Vagina (tissue), 2 donors: ENCODE measurements around the gene ZNF831. TPM values are rescaled to one million over a fixed set of nuclear protein-coding genes. Genes with fewer than 3 reads are reported as not detected.

Source experiments
- DNase-seq, 2 donors: peaks; one replicate each; pipeline ENCODE4 v3.0.0-alpha.2; 2017; ENCODE audit errors: extremely low spot score in 2 of 2
- H3K27ac ChIP-seq: fragments of 200-600 bp; sonication (generic); one replicate; pipeline ENCODE4 v1.5.1; 2019
- H3K27me3 ChIP-seq: fragments of 200-600 bp; sonication (generic); one replicate; pipeline ENCODE4 v1.5.1; 2019
- H3K36me3 ChIP-seq, 2 donors: fragments of 200-600 bp; sonication (generic); one replicate each; pipeline ENCODE4 v1.5.1; 2017 to 2019
- H3K4me1 ChIP-seq: fragments of 200-600 bp; sonication (generic); one replicate; pipeline ENCODE4 v1.5.1; 2019
- H3K4me3 ChIP-seq, 2 donors: fragments of 200-600 bp; sonication (generic); 1 replicate in 1 of 2; 2 replicates in 1 of 2; pipeline ENCODE4 v1.5.1; 2016 to 2019
- H3K9me3 ChIP-seq: fragments of 200-600 bp; sonication (generic); one replicate; pipeline ENCODE4 v1.5.1; 2019
- POLR2A ChIP-seq, 2 donors: fragments of 450-650 bp; IDR thresholded peaks; one replicate each; pipeline ENCODE4 v1.6.1; 2017; ENCODE audit warnings: antibody characterized with exemption in 2 of 2, mild to moderate bottlenecking in 2 of 2, moderate library complexity in 2 of 2
- POLR2AphosphoS5 ChIP-seq, 2 donors: sonication (generic); formaldehyde crosslinking; IDR thresholded peaks; one replicate each; pipeline ENCODE4 v1.9.0; 2017; ENCODE audit warnings: antibody characterized with exemption in 2 of 2, mild to moderate bottlenecking in 2 of 2, low read depth in 1 of 2; ENCODE audit not compliant: insufficient read depth in 1 of 2
- intact Hi-C: fragments of 100-400 bp; cut with DNase I; formaldehyde crosslinking; loops from one replicate; pipeline ENCODE4 v1.15.1; 2023
- total RNA-seq: library from RNA; depleted of rRNA; stranded (reverse); fragments of >200 nt; gene quantifications from one replicate; pipeline ENCODE4 v1.2.3, GENCODE V29; 2016
- TF ChIP-seq, protein P1 (sequence below), 3 experiments: fragments of 450-650 bp in 2 of 3; fragments of 200-600 bp in 1 of 3; sonication (generic) in 1 of 3; IDR thresholded peaks; one replicate each; pipeline ENCODE4 v1.5.1; 2017 to 2019; ENCODE audit warnings: antibody characterized with exemption in 3 of 3, mild to moderate bottlenecking in 2 of 3, moderate library complexity in 2 of 3

The ZNF831 gene
- total RNA-seq, 1 donor from 2014 or later, result 2.2 TPM

- no peaks in the 10 kb centered on the region for H3K36me3 ChIP-seq
- H3K4me3 ChIP-seq, result no peak overlapping the region
- peaks cover 61% of the 10 kb centered on the region for H3K4me1 ChIP-seq
- H3K27ac ChIP-seq, result no peak overlapping the region
- no peaks in the 10 kb centered on the region for H3K27me3 ChIP-seq
- TF ChIP-seq POLR2A (IDR thresholded peaks at IDR 0.05) (no peak), POLR2AphosphoS5 (IDR thresholded peaks at IDR 0.05; ENCODE audit: insufficient read depth in 1 of 2, low read depth in 1 of 2) (no peak)
- TF ChIP-seq, protein P1, sequence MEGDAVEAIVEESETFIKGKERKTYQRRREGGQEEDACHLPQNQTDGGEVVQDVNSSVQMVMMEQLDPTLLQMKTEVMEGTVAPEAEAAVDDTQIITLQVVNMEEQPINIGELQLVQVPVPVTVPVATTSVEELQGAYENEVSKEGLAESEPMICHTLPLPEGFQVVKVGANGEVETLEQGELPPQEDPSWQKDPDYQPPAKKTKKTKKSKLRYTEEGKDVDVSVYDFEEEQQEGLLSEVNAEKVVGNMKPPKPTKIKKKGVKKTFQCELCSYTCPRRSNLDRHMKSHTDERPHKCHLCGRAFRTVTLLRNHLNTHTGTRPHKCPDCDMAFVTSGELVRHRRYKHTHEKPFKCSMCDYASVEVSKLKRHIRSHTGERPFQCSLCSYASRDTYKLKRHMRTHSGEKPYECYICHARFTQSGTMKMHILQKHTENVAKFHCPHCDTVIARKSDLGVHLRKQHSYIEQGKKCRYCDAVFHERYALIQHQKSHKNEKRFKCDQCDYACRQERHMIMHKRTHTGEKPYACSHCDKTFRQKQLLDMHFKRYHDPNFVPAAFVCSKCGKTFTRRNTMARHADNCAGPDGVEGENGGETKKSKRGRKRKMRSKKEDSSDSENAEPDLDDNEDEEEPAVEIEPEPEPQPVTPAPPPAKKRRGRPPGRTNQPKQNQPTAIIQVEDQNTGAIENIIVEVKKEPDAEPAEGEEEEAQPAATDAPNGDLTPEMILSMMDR (IDR thresholded peaks at IDR 0.05), result no peak
- intact Hi-C loops, result no loop called here
- peak; percentile 69 to 81 for DNase-seq
- H3K9me3 ChIP-seq, result no peaks in the 10 kb centered on the region
These were observed 9.2 kb upstream of the ZNF831 start for GRCh38 chr20:59154317-59155013.

- TF ChIP-seq, protein P1 (IDR thresholded peaks at IDR 0.05), result no peak
- no peak for TF ChIP-seq POLR2A (IDR thresholded peaks at IDR 0.05)
- TF ChIP-seq POLR2AphosphoS5 (IDR thresholded peaks at IDR 0.05; ENCODE audit: insufficient read depth in 1 of 2, low read depth in 1 of 2), result no peak
- intact Hi-C loops, result no loop called here
- Histone ChIP-seq H3K27ac (no peak overlapping the region), H3K4me3 (no peak overlapping the region), H3K9me3 (no peaks in the 10 kb centered on the region), H3K27me3 (no peaks in the 10 kb centered on the region), H3K4me1 (peaks cover 39% of the 10 kb centered on the region), H3K36me3 (no peaks in the 10 kb centered on the region)
- no peak for DNase-seq
These were observed 6.6 kb upstream of the ZNF831 start for GRCh38 chr20:59157064-59157463.

DNA sequence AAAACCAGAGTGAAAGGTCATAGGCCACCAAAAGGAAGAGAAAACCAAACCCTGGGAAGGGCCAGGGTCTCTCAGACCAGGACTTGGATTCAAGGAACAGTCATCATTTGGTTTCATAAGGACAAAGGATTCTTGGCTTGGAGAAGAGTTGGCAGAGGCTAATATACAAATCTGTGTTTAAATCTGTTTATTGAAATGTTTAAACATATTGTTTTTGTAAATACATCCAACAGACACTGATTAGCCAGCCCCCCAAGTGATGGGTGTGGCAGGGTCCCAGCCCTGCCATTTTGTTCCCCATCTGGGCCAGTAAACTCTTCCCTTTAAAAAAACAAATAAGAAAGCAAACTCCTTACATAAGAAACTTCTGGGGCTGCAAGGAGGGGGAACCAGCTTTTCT, 6.1 kb upstream of the ZNF831 start:
- peaks cover 35% of the 10 kb centered on the region for H3K4me1 ChIP-seq
- no peaks in the 10 kb centered on the region for H3K9me3 ChIP-seq
- TF ChIP-seq, protein P1 (IDR thresholded peaks at IDR 0.05), result no peak
- TF ChIP-seq POLR2AphosphoS5 (IDR thresholded peaks at IDR 0.05; ENCODE audit: insufficient read depth in 1 of 2, low read depth in 1 of 2) (no peak), POLR2A (IDR thresholded peaks at IDR 0.05) (no peak)
- DNase-seq, result no peak
- no peak overlapping the region for H3K4me3 ChIP-seq
- intact Hi-C loops, result no loop called here
- no peaks in the 10 kb centered on the region for H3K36me3 ChIP-seq
- H3K27me3 ChIP-seq, result no peaks in the 10 kb centered on the region
- H3K27ac ChIP-seq, result no peak overlapping the region

DNA sequence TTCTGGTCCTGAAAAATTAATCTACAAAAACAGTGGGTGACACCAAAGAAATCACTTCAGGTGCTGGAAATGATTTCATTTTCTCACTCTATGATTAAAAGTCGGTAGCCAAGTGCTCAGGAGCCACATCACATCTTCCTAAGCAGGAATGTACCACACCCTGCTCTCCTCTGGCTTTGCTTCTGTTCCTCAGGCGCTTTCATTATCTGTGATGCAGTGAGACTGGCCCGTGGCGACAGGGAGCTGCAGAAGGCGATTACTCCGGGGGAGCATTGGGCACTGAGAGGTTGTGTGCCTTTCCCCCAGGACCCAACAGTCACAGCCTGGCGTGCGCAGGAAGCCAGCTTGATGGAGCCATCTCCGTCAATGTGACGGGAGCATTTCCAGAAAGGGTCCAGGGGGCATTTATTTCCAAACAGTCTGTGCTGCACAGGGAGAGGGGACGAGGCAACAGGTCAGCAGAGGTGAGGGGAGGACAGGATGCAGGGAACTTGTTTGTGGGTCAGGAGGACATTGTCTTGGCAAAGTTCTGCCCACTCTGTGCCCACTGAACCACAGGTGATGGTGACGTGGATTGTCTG, 5.6 kb upstream of the ZNF831 start:
- peak in 1 of 2 donors; percentile 79 for DNase-seq
- Histone ChIP-seq H3K4me1 (peaks cover 29% of the 10 kb centered on the region), H3K36me3 (no peaks in the 10 kb centered on the region), H3K27ac (no peak overlapping the region), H3K27me3 (no peaks in the 10 kb centered on the region), H3K9me3 (no peaks in the 10 kb centered on the region), H3K4me3 (no peak overlapping the region)
- TF ChIP-seq, protein P1 (IDR thresholded peaks at IDR 0.05), result no peak
- TF ChIP-seq POLR2A (IDR thresholded peaks at IDR 0.05), result no peak
- TF ChIP-seq POLR2AphosphoS5 (IDR thresholded peaks at IDR 0.05; ENCODE audit: insufficient read depth in 1 of 2, low read depth in 1 of 2), result no peak
- intact Hi-C loops, result no loop called here

DNA sequence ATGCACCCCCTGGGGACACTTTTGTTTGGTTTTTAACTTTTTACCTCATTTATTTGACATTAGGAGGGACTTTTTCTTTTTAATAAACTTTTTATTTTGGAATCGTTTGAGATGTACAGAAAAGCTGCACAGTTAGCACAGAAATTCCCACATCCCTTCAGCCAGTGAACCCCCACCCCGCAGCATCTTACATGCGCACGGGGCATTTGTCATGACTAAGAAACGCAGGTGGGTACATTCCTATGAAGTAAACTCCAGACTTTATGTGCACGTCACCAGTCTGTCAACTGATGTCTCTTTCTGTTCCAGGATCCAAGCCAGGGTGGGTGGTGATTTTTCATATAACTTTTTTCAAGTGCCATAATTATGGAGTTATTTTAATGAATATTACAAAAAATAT, 4.9 kb upstream of the ZNF831 start:
- H3K9me3 ChIP-seq, result no peaks in the 10 kb centered on the region
- H3K27ac ChIP-seq, result no peak overlapping the region
- TF ChIP-seq, protein P1 (IDR thresholded peaks at IDR 0.05), result no peak
- TF ChIP-seq POLR2A (IDR thresholded peaks at IDR 0.05) (no peak), POLR2AphosphoS5 (IDR thresholded peaks at IDR 0.05; ENCODE audit: insufficient read depth in 1 of 2, low read depth in 1 of 2) (no peak)
- H3K36me3 ChIP-seq, result no peaks in the 10 kb centered on the region
- H3K4me1 ChIP-seq, result peaks cover 23% of the 10 kb centered on the region
- peak in 1 of 2 donors; percentile 61 for DNase-seq
- intact Hi-C loops, result no loop called here
- H3K4me3 ChIP-seq, result no peak overlapping the region
- H3K27me3 ChIP-seq, result no peaks in the 10 kb centered on the region
